Transverse colon (tissue), 4 donors: ENCODE results near the gene OR4D2.

Source experiments
- EP300 ChIP-seq: sonication (generic); formaldehyde crosslinking; IDR thresholded peaks from one replicate; pipeline ENCODE4 v1.6.1; 2017; ENCODE audit warnings: antibody characterized with exemption, low read depth
- POLR2A ChIP-seq: fragments of 450-650 bp; IDR thresholded peaks from one replicate; pipeline ENCODE4 v1.6.1; 2016; ENCODE audit warnings: antibody characterized with exemption, mild to moderate bottlenecking, moderate library complexity
- POLR2AphosphoS5 ChIP-seq, 3 donors: sonication (generic); formaldehyde crosslinking; IDR thresholded peaks; one replicate each; pipeline ENCODE4 v1.6.1; 2016; ENCODE audit warnings: antibody characterized with exemption in 3 of 3
- TF ChIP-seq, protein P1 (sequence below), 5 experiments: fragments of 200-600 bp in 3 of 5; fragments of 450-650 bp in 2 of 5; sonication (generic) in 3 of 5; IDR thresholded peaks; 1 replicate in 2 of 5; 2 replicates in 3 of 5; pipeline ENCODE4 v1.5.1; 2016 to 2017; ENCODE audit warnings: antibody characterized with exemption in 5 of 5, inconsistent platforms in 3 of 5, mild to moderate bottlenecking in 2 of 5, moderate library complexity in 1 of 5

DNA sequence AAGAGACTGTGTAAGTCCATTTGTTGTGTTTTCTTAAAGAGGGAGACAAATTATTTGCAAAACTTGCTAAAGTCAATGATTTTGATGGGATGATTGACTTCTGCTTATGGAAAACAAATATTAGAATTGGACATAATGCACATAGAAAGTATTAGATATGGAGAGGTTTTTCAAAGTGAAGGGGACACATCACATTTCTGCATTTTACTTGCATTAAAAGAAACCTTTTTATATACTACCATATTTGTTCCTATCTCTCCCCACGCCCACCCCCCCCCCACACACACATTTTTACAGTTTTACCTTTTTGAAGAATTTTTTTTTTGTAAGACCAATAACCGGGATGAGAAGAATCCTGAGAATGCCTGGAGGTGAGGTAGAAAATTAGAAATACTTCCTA lies 8.6 kb upstream of the OR4D2 start:
- TF ChIP-seq, protein P1, sequence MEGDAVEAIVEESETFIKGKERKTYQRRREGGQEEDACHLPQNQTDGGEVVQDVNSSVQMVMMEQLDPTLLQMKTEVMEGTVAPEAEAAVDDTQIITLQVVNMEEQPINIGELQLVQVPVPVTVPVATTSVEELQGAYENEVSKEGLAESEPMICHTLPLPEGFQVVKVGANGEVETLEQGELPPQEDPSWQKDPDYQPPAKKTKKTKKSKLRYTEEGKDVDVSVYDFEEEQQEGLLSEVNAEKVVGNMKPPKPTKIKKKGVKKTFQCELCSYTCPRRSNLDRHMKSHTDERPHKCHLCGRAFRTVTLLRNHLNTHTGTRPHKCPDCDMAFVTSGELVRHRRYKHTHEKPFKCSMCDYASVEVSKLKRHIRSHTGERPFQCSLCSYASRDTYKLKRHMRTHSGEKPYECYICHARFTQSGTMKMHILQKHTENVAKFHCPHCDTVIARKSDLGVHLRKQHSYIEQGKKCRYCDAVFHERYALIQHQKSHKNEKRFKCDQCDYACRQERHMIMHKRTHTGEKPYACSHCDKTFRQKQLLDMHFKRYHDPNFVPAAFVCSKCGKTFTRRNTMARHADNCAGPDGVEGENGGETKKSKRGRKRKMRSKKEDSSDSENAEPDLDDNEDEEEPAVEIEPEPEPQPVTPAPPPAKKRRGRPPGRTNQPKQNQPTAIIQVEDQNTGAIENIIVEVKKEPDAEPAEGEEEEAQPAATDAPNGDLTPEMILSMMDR (IDR thresholded peaks at IDR 0.05), result no peak
- no peak for TF ChIP-seq EP300
- TF ChIP-seq POLR2A, result no peak
- TF ChIP-seq POLR2AphosphoS5 (IDR thresholded peaks at IDR 0.05), result no peak
